Ureter (tissue), 1 donor: ENCODE measurements around the gene FOXD1. TPM values are rescaled to one million over a fixed set of nuclear protein-coding genes. Genes with fewer than 3 reads are reported as not detected.
"Not testable (repeated sequence)": the region's sequence is repeated elsewhere in the genome, so short reads cannot be mapped to it uniquely, and the experiment has no call there.

Source experiments
- DNase-seq: peaks from one replicate; pipeline ENCODE4 v3.0.0-alpha.2; 2020; ENCODE audit warnings: low spot score
- total RNA-seq: library from RNA; stranded (reverse); gene quantifications from one replicate; pipeline ENCODE4 v1.2.4, GENCODE V29; 2023
- donor health status: DM: yes; HTN: yes; CAD: no.

The FOXD1 gene
- total RNA-seq, 1 donor from 2014 or later: 1.1 TPM

GRCh38 chr5:73417303-73418034, 31.1 kb downstream of the FOXD1 start:
- no peak for DNase-seq

GRCh38 chr5:73415617-73416016, 33.0 kb downstream of the FOXD1 start:
- DNase-seq: no peak

- no peak for DNase-seq
Observed at GRCh38 chr5:73415171-73415570, 33.4 kb downstream of the FOXD1 start.

GRCh38 chr5:73412597-73412988, 36.0 kb downstream of the FOXD1 start:
- no peak for DNase-seq

- no peak for DNase-seq
Observed at GRCh38 chr5:73411936-73412596, 36.5 kb downstream of the FOXD1 start.

GRCh38 chr5:73409927-73410326, 38.6 kb downstream of the FOXD1 start:
- not testable (repeated sequence) for DNase-seq

- no peak for DNase-seq
Observed at GRCh38 chr5:73405691-73406090, 42.9 kb downstream of the FOXD1 start.

GRCh38 chr5:73399775-73400174, 48.8 kb downstream of the FOXD1 start:
- DNase-seq: no peak

Other genes starting within 250 kb of the FOXD1 start
- gene BTF3, start 49.7 kb upstream of the FOXD1 start, total RNA-seq: 809 TPM
- gene ANKRA2, start 116.9 kb upstream of the FOXD1 start, total RNA-seq: 32.1 TPM
- gene UTP15, start 117.0 kb upstream of the FOXD1 start, total RNA-seq: 31.8 TPM
- 34.5 TPM for gene ARHGEF28, start 177.4 kb upstream of the FOXD1 start, total RNA-seq